Activated CD8-positive, alpha-beta memory T cell treated with anti-CD3 and anti-CD28 coated beads for 36 hours (primary cell): Measurements from ENCODE around the gene SBK3. TPM values are rescaled to one million over a fixed set of nuclear protein-coding genes. Genes with fewer than 3 reads are reported as not detected.

Experiments
- CTCF ChIA-PET: fragments of 350-600 bp; sonication (Branson Sonifier 250); formaldehyde crosslinking; loops from one replicate; lab custom pipeline; 2021; ENCODE audit warnings: antibody characterized with exemption; lab: Charles Lee
- POLR2A ChIA-PET: fragments of 350-600 bp; sonication (Branson Sonifier 250); formaldehyde crosslinking; loops from one replicate; lab custom pipeline; 2021; ENCODE audit warnings: antibody characterized with exemption; lab: Charles Lee
- total RNA-seq, 2 experiments: library from RNA; stranded (reverse); gene quantifications; one replicate each; pipeline ENCODE4 v1.2.3, GENCODE V29; 2021

Gene SBK3
- total RNA-seq, 2 experiments from 2014 or later, result not detected

DNA sequence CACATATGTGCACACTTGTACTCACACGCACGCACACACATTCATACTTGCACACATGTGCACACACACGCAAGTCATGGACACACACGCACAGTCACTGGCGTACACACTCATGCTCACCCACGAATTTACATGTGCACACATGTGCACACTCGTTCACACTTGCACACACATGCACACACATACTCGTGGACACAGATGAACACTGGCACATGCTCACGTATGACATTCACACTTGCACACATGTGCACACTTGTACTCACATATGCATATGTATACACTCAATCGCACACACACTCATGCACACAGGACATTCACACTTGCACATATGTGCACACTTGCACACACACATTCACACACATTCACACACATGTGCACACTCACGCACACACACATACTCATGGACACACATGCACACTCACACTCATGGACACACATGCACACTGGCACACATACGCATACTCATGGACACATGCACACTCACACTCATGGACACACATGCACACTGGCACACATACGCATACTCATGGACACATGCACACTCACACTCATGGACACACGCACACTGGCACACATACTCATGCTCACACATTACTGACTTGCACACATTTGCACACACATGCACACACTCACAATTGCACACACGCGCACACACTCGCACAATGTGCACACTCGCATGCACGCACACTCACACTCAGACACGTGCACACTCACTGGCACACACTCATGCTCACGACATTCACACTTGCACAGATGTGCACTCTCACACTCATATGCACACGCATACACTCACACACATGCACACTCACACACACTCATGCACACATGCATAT lies 17.9 kb downstream of the SBK3 start:
- ChIA-PET POLR2A (no interaction called here), CTCF (no interaction called here)

DNA sequence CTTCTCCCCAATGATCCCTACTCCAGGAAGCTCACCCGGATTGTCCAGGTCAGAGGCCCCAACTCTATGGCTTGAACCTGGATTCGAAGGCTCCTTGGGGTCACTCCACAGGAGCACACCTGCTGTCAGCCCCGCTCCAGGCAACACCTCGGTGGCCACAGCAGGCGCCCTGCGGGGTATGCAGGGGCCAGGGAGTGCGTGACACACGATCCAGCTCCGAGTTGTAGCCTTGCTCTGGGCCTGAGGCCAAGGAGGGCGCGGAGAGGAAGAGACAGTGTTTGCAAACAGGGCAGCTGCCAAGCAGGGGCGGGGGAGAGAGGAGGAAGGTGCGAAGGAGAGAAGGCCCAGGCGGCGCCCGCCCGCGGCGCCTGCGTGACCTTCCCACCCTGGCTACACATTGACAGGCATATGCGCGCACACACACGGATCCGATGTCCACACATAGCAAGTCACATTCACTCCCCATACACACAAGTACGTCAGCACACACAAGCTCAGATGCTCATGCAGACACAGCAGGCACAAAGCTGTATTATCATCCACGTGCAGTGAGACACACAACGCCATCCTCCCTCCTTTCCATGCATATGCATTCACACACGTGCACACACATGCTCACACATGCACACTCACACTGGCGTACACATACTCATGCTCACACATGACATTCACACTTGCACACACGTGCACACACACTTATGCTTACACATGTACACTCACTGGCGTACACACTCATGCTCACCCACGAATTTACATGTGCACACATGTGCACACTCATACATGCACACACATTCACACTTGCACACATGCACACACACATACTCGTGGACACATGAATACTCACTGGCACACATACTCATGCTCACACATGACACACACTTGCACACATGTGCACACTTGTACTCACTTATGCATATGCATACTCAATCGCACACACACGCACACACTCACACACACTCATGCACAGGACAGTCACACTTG lies 18.8 kb downstream of the SBK3 start:
- CTCF ChIA-PET, result no interaction called here
- POLR2A ChIA-PET, result no interaction called here

DNA sequence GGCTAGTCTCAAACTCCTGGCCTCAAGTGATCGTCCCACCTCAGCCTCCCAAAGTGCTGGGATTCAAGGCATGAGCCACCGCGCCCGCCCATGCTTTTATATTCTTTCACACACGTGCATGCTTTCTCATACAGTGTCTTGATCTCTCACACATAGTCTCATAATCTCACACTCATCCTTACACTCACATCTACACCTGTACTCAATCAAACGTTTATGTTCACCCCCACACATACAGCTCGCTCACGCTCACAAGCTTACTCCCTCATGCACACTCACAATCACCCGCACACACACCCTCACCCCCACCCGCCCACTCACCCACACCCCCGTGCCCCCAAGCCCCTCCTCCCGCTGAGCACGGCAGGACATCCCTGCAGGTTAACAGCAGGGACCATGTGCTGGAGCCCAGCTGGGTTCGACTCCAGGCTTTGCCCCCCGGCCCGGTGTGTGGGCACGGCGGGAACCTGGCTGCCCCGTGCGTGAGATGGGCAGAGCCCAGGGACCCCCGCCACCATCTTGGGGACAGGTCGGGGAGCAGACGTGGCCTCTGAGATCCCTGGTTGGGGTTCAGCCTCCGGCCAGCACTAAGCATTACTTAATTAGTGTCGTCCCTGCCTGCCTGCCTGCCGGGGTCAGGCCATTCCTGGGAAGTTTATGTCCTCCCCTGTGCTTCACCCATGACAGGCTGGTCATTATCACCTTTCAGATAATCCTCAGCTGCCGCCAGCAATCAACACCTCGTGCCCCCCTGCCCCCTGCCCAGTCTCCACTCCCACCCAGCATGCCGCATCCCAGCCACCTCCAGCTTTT lies 19.8 kb downstream of the SBK3 start:
- ChIA-PET POLR2A (no interaction called here), CTCF (no interaction called here)

DNA sequence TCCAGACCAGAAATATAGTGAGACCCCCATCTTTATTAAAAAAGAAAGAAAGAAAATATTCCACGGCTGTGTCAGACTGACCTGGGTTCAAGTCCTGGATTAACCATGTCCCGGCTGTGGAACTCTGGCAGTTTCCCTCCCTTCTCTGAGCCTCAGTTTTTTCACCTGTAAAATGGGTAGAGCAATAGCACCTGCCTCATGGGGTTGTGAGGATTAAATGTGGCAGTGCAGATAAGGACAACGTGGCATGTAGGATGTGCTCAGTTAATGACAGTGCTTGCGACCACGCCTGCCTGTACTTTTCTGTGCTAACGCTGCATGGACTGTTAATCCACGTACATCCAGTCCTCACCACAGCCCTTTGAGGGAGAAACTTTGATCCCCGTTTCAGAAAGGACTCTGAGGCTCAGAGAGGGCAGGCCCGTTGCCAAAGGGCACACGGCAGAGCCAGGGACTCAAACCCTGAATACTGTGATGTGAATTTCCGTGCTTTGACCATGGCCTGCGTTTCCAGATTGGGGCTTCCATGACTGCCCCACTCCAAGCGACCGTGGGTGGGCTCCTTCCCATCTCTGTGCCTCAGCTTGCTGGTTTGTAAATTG lies 24.6 kb downstream of the SBK3 start:
- CTCF ChIA-PET, result interaction anchor here (0.9 to 1.2 kb wide), 2 partner anchors 17 to 113 kb away, joined by 3 to 4 read pairs; no protein-coding TSS in a partner anchor
- POLR2A ChIA-PET, result no interaction called here

DNA sequence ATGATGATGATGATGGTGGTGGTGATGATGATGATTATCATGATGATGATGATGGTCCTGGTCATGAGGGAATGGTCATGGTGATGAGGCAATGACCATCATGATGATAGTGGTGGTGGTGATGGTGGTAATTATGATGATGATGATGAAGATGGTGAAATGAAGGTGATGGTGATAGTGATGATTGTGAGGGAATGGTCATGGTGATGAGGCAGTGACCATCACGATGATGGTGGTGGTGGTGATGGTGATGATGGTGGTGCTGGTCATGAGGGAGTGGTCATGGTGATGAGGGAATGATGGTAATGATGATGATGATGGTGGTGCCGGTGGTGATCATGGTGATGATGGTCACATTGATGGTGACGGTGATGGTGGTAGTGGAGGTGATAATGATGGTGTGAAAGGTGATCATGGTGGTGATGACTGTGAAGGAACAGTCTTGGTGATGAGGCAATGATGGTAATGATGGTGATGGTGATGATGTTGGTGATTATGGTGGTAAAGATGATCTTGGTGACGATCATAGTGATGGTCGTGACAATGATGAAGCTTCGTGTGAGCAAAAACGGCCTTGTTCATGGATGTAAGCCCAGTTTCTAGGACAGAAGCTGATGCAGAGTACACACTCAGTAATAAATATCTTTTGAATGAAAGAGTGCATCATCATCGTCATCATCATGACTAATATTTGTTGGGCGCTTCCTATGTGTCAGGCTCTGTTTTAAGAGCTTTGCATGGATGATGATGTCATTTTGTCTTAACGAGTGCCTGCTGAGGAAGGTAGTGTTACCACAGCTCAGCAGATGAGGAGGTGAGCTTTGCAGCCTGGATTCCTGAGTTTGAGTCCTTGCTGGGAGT lies 25.7 kb downstream of the SBK3 start:
- ChIA-PET POLR2A (no interaction called here), CTCF (interaction anchor here (0.9 to 1.2 kb wide), 2 partner anchors 16 to 114 kb away, joined by 3 to 4 read pairs; no protein-coding TSS in a partner anchor)

DNA sequence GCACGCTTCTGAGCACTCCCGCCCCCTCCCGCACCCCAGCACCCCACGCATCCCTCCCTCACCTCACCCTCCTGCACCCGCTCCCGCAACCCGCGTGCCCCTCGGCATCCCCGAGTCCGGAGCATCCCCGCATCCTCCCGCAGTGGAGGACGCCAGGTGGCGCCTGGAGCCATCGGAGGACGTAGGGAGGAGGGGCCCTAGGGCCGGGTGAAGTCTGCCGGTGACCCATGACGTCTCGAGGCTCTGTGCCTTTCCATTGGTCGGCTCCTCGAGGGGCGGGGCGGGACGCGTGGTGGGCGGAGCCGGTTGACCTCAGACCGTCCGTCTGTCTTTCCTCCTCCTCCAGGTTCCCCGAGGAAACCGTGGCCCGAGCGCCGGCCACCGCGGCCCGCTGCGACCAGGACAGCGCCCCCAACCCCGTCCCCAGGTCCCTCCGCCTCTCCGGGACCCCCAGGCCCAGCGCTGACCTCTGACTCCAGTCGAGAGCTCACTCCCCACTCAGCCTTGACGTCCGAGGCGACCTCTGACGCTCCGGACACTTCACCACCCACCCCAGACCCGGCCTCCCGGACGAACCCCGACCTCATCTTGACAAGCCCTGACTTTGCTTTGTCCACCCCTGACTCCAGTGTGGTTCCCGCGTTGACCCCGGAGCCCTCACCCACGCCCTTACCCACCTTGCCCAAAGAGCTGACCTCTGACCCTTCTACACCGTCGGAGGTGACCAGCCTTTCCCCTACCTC lies 28.3 kb downstream of the SBK3 start:
- ChIA-PET POLR2A (no interaction called here), CTCF (interaction anchor here (1.2 to 6.0 kb wide), 5 partner anchors 16 to 115 kb away, joined by 3 to 59 read pairs (median 5); no protein-coding TSS in a partner anchor)

DNA sequence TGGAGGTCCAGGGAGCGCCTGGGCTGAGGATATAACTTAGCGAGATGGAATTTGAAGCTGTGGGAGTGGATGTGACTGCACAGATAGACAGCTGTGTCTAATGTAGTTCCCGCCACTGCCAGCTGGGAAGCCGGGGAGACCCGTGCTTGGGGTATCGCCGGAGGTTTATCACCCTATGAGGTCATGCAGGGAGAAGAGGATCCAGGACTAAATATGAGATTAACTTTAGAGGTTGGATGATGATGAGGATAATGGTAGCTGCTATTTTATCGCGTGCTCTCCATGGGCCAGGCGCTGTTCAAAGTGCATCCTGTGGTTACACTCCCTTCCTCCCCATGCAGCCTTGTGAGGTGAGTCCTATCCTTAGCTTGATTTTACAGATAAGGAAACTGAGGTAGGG lies 37.2 kb downstream of the SBK3 start:
- ChIA-PET POLR2A (interaction anchor here (0.6 kb wide), 1 partner anchor 40 kb away, joined by 3 read pairs; no protein-coding TSS in a partner anchor), CTCF (interaction anchor here (1.5 kb wide), 1 partner anchor 125 kb away, joined by 4 read pairs; no protein-coding TSS in a partner anchor)

DNA sequence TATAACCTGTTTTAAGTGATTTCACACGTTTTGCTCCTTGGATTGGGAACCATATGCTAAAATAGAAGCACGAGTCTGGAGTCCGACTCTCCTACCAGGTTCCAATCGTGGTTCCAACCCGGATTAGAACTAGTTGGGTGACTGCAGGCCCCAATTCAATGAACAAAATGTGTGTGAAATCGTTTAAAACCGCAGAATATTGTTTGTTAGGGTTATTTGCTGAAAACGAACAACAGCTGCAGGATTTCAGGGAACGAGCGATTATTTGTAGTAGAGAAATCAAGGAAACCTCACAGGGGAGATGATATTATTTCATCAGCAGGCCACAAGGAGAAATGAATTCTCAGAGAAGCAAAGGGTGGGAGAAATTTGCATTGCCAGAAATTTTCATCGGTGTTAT lies 40.4 kb downstream of the SBK3 start:
- CTCF ChIA-PET, result interaction anchor here (1.4 to 2.4 kb wide), 9 partner anchors 19 to 128 kb away, joined by 3 to 46 read pairs (median 10); partner anchors contain the start of genes NAT14, SSC5D, ZNF628 and ZNF865

DNA sequence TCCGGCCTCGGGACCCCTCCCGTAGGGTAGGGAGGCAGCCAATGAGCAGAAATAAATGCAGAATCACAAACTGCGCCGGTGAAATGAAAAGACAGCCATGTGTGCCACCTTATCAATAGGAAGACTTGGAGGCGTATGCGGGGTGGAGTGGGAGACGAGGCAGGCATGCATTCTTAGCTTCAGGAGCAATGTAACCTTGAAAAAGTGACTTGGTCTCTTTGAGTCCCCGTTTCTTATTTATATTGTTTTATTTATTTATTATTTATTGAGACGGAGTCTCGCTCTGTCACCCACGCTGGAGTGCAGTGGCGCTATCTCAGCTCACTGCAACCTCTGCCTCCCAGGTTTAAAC lies 41.1 kb downstream of the SBK3 start:
- ChIA-PET CTCF (interaction anchor here (0.6 to 2.4 kb wide), 37 partner anchors 9 to 1994 kb away, joined by 3 to 46 read pairs (median 5); partner anchors contain the start of genes FIZ1, ISOC2, NAT14 and PPP1R12C), POLR2A (interaction anchor here (0.6 to 1.0 kb wide), 3 partner anchors 25 to 1025 kb away, joined by 4 to 6 read pairs (median 6); partner anchors contain the start of gene ZNF784)

More for the DNA sequence above, 40.4 kb downstream of the SBK3 start:
- POLR2A ChIA-PET, result interaction anchor here (0.6 kb wide), 1 partner anchor 1026 kb away, joined by 6 read pairs; no protein-coding TSS in a partner anchor

DNA sequence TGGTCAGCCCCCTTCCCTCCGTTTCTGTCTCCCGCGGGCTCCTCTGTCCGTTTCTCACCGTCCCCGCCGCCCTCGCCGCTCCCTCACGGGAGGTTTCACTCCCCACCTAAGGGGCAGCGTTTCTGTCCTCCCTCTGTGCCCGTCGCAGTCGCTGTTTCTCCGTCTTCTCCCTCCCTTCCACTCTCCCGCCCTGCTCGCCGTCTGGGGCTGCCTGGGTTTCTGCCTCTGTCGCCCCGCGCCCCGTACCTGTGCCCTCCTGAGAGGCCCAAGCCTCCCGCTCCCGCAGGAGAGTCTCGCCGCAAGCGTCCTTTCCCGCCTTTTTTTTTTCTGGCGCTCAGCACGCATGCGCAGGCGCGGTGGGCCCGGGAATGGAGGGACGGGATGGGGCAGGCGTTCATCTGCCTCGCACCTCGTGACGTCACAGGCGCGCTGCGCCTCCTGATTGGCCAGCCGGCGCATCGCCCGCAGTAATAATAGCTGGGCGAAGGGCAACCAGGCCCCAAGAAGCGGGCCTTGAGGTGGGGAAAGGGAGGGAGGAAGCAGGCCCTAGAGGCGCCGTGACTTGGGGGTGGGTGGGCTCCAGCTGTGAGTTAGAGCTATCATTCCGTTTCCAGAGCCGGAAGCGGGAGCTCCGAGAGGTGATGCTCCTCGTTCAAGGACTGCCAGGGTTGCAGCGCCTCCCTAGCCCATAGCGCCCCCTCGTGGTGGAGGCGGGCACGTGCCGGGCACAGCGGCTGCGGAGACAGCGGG lies 41.7 kb downstream of the SBK3 start:
- ChIA-PET POLR2A (interaction anchor here (0.7 to 1.0 kb wide), 2 partner anchors 25 to 121 kb away, joined by 4 to 6 read pairs; partner anchors contain the start of gene ZNF784), CTCF (interaction anchor here (0.6 to 2.4 kb wide), 38 partner anchors 9 to 1994 kb away, joined by 3 to 46 read pairs (median 4); partner anchors contain the start of genes FIZ1, ISOC2, NAT14 and PPP1R12C)

DNA sequence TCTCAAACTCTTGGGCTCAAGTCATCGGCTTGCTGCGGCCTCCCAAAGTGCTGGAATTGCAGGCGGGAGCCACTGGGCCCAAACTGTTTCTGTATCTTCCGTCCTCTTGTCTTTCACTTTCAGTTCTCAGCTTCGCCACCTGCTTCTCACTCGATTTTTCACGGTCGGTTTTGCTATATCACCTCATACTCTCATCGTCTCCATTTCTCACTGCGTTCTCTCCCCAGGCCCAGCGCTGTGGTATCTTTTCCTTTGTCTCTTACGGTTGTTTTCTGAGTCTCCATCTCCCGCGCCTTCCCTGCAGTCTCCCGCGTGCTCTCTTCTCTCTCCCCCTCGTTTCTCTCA lies 42.2 kb downstream of the SBK3 start:
- ChIA-PET POLR2A (interaction anchor here (1.0 kb wide), 1 partner anchor 121 kb away, joined by 6 read pairs; the partner anchor contains the start of gene ZNF784), CTCF (interaction anchor here (0.7 to 2.4 kb wide), 11 partner anchors 26 to 386 kb away, joined by 3 to 46 read pairs (median 5); partner anchors contain the start of genes ISOC2, PPP1R12C and ZNF628)

DNA sequence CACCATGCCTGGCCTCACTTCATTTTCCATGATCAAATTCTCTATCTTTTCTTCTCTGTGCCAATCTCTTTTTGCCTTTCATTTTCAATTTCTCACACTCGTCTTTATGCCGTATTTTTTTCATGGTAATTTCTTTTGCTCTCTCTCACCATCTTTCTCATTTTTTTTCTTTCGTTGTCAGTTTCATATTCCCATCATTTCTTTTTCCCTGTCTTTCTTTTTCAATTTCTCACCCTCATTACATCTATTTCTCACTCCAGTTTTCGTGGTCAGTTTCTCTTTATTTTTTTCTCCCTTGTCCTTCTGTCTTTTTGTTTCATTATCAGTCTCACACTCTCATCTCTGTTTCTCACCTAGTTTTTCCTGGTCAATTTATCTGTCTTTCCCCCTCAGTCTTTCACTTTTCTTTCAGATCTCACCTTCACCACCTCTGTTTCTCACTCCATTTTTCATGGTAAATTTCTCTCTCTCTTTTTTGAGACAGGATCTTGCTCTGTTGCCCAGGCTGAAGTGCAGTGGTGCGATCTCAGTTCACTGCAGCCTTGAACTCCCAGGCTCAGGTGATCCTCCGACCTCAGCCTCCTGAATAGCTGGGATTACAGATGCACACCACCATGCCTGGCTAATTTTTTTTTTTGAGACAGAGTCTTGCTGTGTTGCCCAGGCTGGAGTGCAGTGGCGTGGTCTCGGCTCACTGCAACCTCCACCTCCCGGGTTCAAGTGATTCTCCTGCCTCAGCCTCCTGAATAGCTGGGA lies 43.0 kb downstream of the SBK3 start:
- ChIA-PET CTCF (interaction anchor here (0.7 to 1.6 kb wide), 3 partner anchors 35 to 361 kb away, joined by 3 to 6 read pairs (median 3); no protein-coding TSS in a partner anchor), POLR2A (no interaction called here)

DNA sequence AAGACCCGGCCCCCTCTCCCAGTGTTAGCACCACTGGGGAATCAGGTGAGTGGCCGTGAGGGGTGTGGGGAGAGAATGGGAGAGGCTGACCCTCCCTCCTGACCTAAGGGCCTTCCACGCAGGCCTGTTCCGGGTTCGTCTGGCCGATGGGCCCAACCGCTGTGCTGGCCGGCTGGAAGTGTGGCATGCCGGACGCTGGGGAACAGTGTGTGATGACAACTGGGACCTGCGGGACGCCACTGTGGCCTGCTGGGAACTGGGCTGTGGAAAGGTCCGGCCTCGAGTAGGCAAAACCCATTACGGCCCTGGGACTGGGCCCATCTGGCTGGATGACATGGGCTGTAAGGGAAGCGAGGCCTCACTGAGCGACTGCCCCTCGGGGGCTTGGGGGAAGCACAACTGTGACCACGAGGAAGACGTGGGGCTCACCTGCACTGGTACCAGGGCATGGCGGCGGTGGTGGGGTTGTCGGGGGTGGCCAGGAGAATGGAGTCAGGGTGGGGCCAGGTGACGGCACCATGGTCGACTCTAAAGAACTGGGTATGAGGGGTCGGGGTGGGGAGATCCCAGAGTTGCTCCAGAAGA lies 44.9 kb downstream of the SBK3 start:
- POLR2A ChIA-PET, result no interaction called here
- CTCF ChIA-PET, result interaction anchor here (1.0 to 1.1 kb wide), 2 partner anchors 16 to 27 kb away, joined by 3 to 4 read pairs; no protein-coding TSS in a partner anchor

DNA sequence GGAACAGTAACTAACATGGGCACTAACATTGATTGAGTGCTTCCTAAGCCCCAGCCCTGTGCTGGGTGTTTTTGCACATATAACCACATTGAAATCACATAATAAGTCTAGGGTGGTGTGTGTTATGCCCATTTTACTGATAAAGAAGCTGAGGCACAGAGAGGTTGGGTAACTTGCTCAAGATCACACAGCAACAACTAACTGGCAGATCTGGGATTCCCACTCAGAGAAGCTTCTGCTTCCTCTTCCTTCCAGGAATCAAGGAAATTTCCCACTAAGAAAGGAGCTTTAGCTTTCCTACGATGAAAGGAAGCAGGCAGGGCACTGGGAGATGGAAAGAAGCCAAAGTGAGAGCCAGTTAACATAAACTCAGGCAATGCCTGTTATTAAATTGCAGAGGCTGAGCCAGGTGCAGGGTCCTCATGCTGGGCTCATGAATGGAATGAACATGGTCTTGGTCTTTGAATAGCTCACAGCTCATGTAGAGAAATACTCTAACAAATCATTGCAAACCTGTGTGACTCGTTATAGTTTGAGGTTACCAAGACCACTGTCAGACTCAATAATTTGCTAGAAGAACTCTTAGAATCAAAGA lies 47.0 kb downstream of the SBK3 start:
- POLR2A ChIA-PET, result no interaction called here
- CTCF ChIA-PET, result interaction anchor here (1.0 to 1.7 kb wide), 2 partner anchors 11 to 30 kb away, joined by 3 to 6 read pairs; no protein-coding TSS in a partner anchor
